ENCODE data around the gene TSC22D1. TPM values are rescaled to one million over a fixed set of nuclear protein-coding genes. Genes with fewer than 3 reads are reported as not detected.

The TSC22D1 gene
- total RNA-seq, 4 donors from 2014 or later, result 48.8 to 138 (median 92.7) TPM

DNA sequence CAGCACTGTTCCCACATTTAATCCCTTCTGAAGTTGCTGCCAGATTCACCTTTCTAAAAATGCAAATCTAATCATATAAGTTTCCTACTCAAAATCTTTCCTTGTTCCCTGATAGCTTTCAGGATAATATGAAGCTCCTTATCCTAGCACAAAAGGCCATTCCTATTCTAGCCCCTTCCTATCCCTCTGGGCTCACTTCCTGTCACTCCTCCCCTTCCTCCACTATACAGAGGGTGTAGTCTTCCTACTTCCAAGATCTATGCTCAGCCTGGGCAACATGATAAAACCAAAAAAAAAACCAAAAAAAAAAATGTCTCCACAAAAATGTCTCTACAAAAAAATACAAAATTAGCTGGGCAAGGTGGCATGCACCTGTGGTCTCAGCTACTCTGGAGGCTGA is 78.3 kb downstream of the TSC22D1 start:
- DNase-seq (ENCODE audit: low spot score), result no peak
- TF ChIP-seq, protein P1, sequence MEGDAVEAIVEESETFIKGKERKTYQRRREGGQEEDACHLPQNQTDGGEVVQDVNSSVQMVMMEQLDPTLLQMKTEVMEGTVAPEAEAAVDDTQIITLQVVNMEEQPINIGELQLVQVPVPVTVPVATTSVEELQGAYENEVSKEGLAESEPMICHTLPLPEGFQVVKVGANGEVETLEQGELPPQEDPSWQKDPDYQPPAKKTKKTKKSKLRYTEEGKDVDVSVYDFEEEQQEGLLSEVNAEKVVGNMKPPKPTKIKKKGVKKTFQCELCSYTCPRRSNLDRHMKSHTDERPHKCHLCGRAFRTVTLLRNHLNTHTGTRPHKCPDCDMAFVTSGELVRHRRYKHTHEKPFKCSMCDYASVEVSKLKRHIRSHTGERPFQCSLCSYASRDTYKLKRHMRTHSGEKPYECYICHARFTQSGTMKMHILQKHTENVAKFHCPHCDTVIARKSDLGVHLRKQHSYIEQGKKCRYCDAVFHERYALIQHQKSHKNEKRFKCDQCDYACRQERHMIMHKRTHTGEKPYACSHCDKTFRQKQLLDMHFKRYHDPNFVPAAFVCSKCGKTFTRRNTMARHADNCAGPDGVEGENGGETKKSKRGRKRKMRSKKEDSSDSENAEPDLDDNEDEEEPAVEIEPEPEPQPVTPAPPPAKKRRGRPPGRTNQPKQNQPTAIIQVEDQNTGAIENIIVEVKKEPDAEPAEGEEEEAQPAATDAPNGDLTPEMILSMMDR (IDR thresholded peaks at IDR 0.05), result no peak
- ATAC-seq (ENCODE audit: low FRiP score), result no peak

DNA sequence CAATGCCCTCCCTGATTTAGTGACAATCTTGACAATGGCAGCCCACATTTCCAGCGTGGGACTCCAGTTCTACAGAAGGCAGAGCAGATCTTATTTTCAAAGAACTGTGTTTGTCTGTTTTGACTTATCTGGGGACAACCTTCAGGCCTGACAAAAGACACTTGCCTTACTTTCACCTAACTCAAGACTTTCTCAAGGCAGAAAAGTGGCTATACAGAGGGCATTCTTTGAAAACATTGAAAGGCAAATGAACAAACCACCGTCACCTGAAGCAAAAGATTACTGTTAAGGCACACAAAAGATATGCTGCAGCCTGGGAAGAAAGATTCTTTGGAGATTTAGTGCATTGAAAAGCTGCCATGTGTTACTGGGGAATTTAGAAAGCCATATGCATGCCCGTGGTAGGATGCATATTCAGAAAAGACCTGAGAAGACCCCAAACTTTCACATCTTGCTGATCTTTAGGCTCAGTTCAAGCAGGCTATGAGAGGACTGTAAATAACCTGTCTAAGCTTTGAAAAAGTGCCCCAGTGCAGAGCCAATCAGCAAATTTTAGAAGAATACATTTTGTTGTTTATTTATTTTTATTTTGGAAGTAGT is 82.8 kb downstream of the TSC22D1 start:
- DNase-seq (ENCODE audit: low spot score) (no peak), ATAC-seq (ENCODE audit: low FRiP score) (no peak)
- TF ChIP-seq, protein P1 (IDR thresholded peaks at IDR 0.05), result no peak

DNA sequence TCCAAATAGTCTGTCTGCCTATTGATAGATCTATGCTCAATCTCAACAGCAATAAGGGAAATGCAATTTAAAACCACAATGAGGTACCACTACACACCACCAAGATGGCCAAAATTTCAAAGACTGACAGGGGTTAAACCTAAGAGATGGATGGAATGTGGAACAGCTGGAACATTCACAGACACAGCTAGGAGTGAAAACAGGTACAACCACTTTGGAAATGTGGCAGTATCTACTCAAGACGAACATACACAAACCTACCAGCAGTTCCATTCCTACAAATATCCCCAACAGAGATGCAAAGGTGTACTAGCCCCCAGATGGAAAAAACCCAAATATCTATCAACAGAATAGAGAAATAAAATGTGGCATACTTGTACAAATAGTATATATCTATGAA is 86.4 kb downstream of the TSC22D1 start:
- TF ChIP-seq, protein P1 (IDR thresholded peaks at IDR 0.05), result no peak
- DNase-seq (ENCODE audit: low spot score) (no peak), ATAC-seq (ENCODE audit: low FRiP score) (no peak)

DNA sequence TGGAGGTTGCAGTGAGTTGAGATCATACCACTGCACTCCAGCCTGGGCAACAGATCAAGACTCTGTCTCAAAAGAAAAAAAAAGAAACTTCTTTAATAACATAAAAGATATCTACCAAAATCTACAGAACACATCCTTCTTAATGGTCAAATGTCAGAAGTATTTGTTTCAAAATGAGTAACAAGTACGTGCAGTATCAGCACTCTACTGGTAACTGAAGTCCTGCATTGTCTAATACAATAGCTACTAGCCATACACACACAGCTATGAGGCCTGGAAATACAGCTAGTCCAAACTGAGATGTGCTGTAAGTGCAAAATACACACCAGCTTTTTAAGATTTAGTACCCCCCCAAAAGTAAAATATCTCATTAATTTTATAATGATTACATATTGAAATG is 88.1 kb downstream of the TSC22D1 start:
- TF ChIP-seq, protein P1 (IDR thresholded peaks at IDR 0.05), result no peak
- no peak for DNase-seq (ENCODE audit: low spot score)
- no peak for ATAC-seq (ENCODE audit: low FRiP score)

DNA sequence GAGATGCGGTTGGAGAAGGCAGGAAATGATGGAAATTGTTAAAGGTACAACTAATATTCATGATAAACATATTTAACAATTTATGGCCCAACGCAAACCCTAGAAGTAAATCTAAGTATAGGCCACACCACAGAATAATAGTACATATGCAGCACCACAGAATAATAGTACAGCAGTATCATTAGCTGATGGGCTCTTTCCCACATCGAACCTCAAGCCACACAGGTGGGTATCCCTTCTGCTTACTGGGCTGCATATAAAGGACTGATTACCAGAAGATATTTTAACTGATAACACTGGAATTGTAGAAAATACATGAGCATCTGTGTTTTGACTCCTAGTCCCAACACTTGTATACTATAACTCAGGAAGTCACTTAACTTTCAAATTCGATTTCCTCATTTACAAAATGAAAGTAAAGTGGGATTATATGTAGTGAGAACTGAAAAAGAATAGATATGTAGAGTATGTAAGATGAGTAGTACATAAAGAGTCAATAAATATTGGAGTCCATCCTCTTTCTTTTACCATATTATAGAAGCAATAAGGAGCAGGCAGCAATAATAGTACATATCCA is 91.5 kb downstream of the TSC22D1 start:
- no peak for ATAC-seq (ENCODE audit: low FRiP score)
- DNase-seq (ENCODE audit: low spot score), result no peak
- TF ChIP-seq, protein P1 (IDR thresholded peaks at IDR 0.05), result no peak

DNA sequence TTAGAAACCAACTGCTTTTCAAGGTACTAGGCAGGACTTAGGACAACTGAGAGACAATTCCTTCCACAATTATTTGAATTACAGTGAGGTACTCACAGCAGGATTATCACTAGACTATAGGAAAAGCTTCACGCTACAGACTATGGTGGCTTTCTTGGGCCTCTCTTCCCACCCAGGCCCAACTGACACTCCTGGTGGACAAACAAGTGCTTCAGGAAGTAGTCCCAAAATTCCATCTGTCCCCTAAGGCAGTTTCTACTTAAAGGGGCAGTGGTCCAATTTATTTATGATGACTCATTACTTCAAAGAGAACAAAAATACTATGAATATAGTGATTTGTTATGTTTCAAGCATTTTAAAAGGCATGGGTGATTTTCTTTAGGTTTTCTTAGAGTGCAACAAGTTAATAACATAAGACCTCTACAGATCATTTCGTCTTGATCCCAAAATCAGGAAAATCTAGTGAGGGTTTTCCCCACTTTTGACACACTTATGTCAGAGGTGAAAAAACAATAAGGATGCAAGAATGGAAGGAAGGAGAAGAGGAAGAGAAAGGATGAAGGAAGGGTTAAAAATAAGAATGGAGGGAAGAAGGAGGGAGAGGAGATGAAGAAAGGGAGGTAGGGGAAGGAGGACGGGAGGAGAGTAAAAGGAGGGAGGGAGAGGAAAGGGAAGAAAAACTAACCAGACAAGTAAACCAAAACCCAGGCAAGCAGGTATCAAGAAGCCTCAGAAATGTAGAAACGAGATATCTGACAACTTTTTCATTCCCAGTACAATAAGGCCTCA is 101.8 kb downstream of the TSC22D1 start:
- DNase-seq (ENCODE audit: low spot score), result no peak
- TF ChIP-seq, protein P1 (IDR thresholded peaks at IDR 0.05), result no peak
- ATAC-seq (ENCODE audit: low FRiP score), result no peak

All from omental fat pad (tissue), 4 donors.